ENCODE results near the gene POC1A.

GRCh38 chr3:52088445-52089367 is 65.5 kb downstream of the POC1A start:
- TF ChIP-seq CTCF (tag by site-specific recombination; IDR thresholded peaks at IDR 0.05): no peak
- no peak for TF ChIP-seq ZNF580 (tag by site-specific recombination; IDR thresholded peaks at IDR 0.05)
- TF ChIP-seq ZNF274 (IDR thresholded peaks at IDR 0.05; ENCODE audit: low read length): no peak
- TF ChIP-seq ZNF274 (tag by site-specific recombination; IDR thresholded peaks at IDR 0.05; ENCODE audit: borderline replicate concordance): no peak

Data from HEK293 (cell line).